Measurements from ENCODE around the gene TMEM45B.

The TMEM45B gene

GRCh38 chr11:129884581-129884980, 68.9 kb downstream of the TMEM45B start:
- Histone ChIP-seq H3K4me3 (ENCODE audit: low read depth, low read length) (no peak overlapping the region), H3K27ac (no peak overlapping the region), H3K36me3 (peaks cover 95% of the 10 kb centered on the region), H3K9me3 (ENCODE audit: severe bottlenecking) (no peaks in the 10 kb centered on the region), H3K27me3 (ENCODE audit: insufficient read depth, low read depth, severe bottlenecking) (no peaks in the 10 kb centered on the region)
- TF ChIP-seq, protein P1, sequence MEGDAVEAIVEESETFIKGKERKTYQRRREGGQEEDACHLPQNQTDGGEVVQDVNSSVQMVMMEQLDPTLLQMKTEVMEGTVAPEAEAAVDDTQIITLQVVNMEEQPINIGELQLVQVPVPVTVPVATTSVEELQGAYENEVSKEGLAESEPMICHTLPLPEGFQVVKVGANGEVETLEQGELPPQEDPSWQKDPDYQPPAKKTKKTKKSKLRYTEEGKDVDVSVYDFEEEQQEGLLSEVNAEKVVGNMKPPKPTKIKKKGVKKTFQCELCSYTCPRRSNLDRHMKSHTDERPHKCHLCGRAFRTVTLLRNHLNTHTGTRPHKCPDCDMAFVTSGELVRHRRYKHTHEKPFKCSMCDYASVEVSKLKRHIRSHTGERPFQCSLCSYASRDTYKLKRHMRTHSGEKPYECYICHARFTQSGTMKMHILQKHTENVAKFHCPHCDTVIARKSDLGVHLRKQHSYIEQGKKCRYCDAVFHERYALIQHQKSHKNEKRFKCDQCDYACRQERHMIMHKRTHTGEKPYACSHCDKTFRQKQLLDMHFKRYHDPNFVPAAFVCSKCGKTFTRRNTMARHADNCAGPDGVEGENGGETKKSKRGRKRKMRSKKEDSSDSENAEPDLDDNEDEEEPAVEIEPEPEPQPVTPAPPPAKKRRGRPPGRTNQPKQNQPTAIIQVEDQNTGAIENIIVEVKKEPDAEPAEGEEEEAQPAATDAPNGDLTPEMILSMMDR (IDR thresholded peaks at IDR 0.05; ENCODE audit: low read depth, low read length), result no peak
- no peak for DNase-seq

DNA sequence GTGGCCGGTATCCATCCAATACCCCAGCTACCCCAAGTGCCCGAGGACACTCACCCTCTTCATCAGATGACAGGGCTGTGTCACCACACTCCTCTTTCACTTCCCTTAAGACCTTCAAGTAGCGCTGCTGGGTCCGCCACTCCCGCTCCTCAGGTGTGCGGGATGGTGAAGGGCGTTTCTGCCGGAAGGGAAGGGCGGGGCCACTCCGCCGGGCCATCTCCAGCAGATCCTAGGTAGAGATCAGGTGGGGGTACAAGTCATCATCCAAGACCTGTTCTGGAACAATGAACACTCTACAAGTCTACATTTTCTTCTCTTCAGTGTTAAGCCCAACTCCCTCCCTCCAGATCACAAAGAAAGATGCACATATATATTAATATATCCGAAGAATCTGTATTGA, 69.7 kb downstream of the TMEM45B start:
- Histone ChIP-seq H3K27me3 (ENCODE audit: insufficient read depth, low read depth, severe bottlenecking) (no peaks in the 10 kb centered on the region), H3K36me3 (peaks cover 94% of the 10 kb centered on the region), H3K27ac (no peak overlapping the region), H3K9me3 (ENCODE audit: severe bottlenecking) (no peaks in the 10 kb centered on the region), H3K4me3 (ENCODE audit: low read depth, low read length) (no peak overlapping the region)
- TF ChIP-seq, protein P1 (IDR thresholded peaks at IDR 0.05; ENCODE audit: low read depth, low read length), result no peak
- no peak for DNase-seq

DNA sequence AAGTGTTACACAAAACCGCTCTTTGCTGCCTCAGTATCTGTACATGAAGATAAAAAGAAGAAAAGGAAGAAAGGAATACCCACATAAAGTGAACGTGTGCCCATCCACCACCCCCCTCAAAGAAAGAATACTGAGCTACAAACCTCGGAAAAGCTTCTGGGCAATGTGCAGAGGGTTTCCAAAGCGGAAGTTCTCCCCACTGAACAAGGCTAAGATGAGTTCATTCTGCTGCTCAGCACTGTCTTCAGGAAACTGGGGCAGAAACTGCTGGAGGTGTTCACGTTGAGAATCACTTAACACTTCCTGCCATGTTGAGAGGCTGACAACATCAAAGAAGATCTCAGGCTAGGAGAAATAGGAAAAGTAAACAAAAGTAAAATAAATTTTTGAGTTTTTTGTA, 72.8 kb downstream of the TMEM45B start:
- TF ChIP-seq, protein P1 (IDR thresholded peaks at IDR 0.05; ENCODE audit: low read depth, low read length), result no peak
- Histone ChIP-seq H3K27me3 (ENCODE audit: insufficient read depth, low read depth, severe bottlenecking) (no peaks in the 10 kb centered on the region), H3K27ac (no peak overlapping the region), H3K9me3 (ENCODE audit: severe bottlenecking) (no peaks in the 10 kb centered on the region), H3K4me3 (ENCODE audit: low read depth, low read length) (no peak overlapping the region), H3K36me3 (peaks cover 89% of the 10 kb centered on the region)
- no peak for DNase-seq

DNA sequence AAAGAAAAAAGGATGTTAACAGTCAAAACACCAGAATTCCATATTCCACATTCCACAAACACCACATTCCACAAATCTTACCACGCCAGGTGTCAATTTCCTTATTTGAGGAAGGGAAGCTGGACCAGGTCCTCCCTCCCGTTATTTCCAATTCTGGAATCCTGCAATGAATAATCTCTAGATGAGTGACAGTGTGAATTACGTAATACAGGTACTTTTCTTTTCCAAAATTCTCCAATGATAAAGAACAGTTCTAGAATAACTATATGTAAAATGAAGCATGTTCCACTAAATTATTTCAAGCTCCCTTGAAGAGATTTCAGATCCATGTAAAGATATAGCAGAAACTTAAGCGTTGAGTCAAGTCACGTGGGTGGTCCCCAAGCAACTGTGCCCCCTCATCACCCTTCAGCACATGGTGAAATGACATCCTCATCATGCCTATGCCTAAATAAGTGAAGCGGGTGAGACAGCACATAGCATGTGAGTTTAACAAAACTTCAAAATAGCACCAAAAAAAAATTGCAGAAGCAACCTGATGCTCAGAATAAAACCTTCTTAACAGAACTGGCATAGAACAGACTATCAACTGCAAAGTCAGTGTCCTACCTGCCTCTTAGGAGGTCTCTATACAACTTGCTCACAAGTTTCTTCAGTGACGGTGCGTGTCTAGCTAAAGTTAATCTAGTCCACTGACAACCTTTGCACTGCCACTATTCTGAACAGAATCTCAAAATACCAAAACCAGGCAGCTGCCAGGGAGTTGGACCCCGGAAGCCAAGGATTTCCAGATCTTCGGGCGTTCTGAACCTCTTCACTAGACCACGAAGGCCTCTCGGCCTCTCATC, 78.9 kb downstream of the TMEM45B start:
- no peak for DNase-seq
- no peaks in the 10 kb centered on the region for H3K9me3 ChIP-seq (ENCODE audit: severe bottlenecking)
- H3K36me3 ChIP-seq, result peaks cover 37% of the 10 kb centered on the region
- no peaks in the 10 kb centered on the region for H3K27me3 ChIP-seq (ENCODE audit: insufficient read depth, low read depth, severe bottlenecking)
- TF ChIP-seq, protein P1 (IDR thresholded peaks at IDR 0.05; ENCODE audit: low read depth, low read length), result no peak
- peak overlapping the region; percentile 81 for H3K27ac ChIP-seq
- peak overlapping the region; percentile 82 for H3K4me3 ChIP-seq (ENCODE audit: low read depth, low read length)

DNA sequence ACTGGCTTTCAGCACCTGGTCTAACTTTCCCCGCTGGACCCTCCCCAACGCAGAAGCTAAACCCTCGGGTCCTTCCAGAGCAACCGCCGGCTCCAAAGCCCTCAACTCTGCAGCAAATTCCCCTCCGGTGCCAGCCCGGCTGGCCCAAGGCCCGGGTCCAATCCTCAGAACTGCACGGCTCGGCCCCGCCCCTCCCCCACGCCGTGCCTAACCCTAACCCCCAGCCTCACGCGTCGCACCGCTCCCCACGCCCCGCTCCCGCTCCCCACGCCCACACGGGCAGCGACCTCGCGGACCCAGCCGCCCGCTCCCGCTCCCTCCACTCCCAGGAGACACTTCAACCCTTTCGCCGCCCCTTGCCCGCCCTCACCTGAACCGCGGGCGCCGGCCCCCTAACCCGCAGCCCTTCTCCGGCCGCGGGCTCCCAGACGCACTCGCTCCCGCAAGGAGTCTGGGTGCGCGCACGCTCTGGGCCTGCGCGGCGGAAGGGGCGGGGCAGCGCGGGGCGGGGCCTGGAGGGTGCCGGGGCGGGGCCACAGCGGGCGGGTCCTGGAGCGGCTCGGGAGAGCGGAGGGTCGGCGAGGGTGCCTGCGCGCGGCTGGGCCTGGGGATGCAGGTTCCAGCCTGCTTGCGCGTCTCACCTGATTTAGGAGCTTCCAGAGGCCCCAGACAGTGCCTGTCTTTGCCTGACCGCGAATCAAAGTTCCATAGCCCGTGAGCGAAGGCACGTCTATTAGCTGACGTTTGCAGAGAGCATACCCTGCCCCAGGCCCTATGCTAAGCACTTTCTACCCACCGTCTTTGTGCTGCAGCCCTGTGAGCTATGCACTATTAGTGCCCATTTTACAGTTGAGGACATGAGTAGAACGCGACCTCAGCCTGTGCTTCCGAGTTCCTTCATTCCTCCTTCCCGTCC, 79.7 kb downstream of the TMEM45B start, which contains the start of gene NFRKB:
Gene NFRKB, minus strand, starts transcription at position 453 of the 916 bp plus-strand sequence. CDS start 2,729 bp downstream, outside the sequence.
- Histone ChIP-seq H3K36me3 (peaks cover 32% of the 10 kb centered on the region), H3K9me3 (ENCODE audit: severe bottlenecking) (no peaks in the 10 kb centered on the region), H3K4me3 (ENCODE audit: low read depth, low read length) (peak within 1 kb of the TSS; percentile 82), H3K27ac (peak within 1 kb of the TSS; percentile 81), H3K27me3 (ENCODE audit: insufficient read depth, low read depth, severe bottlenecking) (no peaks in the 10 kb centered on the region)
- TF ChIP-seq, protein P1 (IDR thresholded peaks at IDR 0.05; ENCODE audit: low read depth, low read length), result 0 out of 2 replicates have a peak, but pooled peaks have one; percentile 17
- DNase-seq, result peak; percentile 89

Data from WERI-Rb-1 (cell line).